ENCODE results near the gene ATP11A. TPM values are rescaled to one million over a fixed set of nuclear protein-coding genes. Genes with fewer than 3 reads are reported as not detected.

The ATP11A gene
- total RNA-seq, 1 experiment from 2014 or later = 8.7 TPM

- H3K9ac ChIP-seq (ENCODE audit: low read length) = no peak overlapping the region
- H2AFZ ChIP-seq (ENCODE audit: low read length) = no peak overlapping the region
- H3K27ac ChIP-seq (ENCODE audit: low read length) = no peak overlapping the region
- no peaks in the 10 kb centered on the region for H3F3A ChIP-seq (ENCODE audit: low read length, unreplicated experiment)
- POLR2A ChIA-PET (ENCODE audit: unreplicated experiment) = no interaction called here
- no peaks in the 10 kb centered on the region for H3K9me2 ChIP-seq (replicated peaks; ENCODE audit: low read length)
- no peak for ATAC-seq
- H3K36me3 ChIP-seq (ENCODE audit: low read depth, low read length) = no peaks in the 10 kb centered on the region
- no peaks in the 10 kb centered on the region for H3K9me3 ChIP-seq (ENCODE audit: low read length)
- TF ChIP-seq EZH2 (IDR thresholded peaks at IDR 0.05; ENCODE audit: low read length, unreplicated experiment) (no peak), CTCF (conservative IDR thresholded peaks at IDR 0.05; ENCODE audit: low read depth, low read length) (no peak), EZH2phosphoT487 (IDR thresholded peaks at IDR 0.05; ENCODE audit: borderline replicate concordance, low read length) (no peak)
- CTCF ChIA-PET = no interaction called here
- peaks cover 6% of the 10 kb centered on the region; the same call in 1 of the 2 replicates for H3K27me3 ChIP-seq (ENCODE audit: low read length)
- intact Hi-C loops (cut with micrococcal nuclease) = no loop called here
- H4K20me1 ChIP-seq (ENCODE audit: low read length) = no peaks in the 10 kb centered on the region
- no peaks in the 10 kb centered on the region for H3K4me1 ChIP-seq (ENCODE audit: insufficient read depth, low read length)
- H3K4me3 ChIP-seq (ENCODE audit: low read length) = no peak overlapping the region
- no peak for DNase-seq
- no TSS peak for BruUV-seq (replicated peaks)
- H3K79me2 ChIP-seq (ENCODE audit: low read length) = no peaks in the 10 kb centered on the region
- H3K4me2 ChIP-seq (ENCODE audit: low read length) = no peak overlapping the region
Measured at GRCh38 chr13:112898621-112899280, 208.9 kb downstream of the ATP11A start.

- ATAC-seq (no peak), DNase-seq (no peak)
- H4K20me1 ChIP-seq (ENCODE audit: low read length) = no peaks in the 10 kb centered on the region
- H2AFZ ChIP-seq (ENCODE audit: low read length) = no peak overlapping the region
- H3K9ac ChIP-seq (ENCODE audit: low read length) = no peak overlapping the region
- no peaks in the 10 kb centered on the region for H3K36me3 ChIP-seq (ENCODE audit: low read depth, low read length)
- peaks cover 5% of the 10 kb centered on the region; the same call in 1 of the 2 replicates for H3K27me3 ChIP-seq (ENCODE audit: low read length)
- BruUV-seq (replicated peaks) = no TSS peak
- no peaks in the 10 kb centered on the region for H3K79me2 ChIP-seq (ENCODE audit: low read length)
- intact Hi-C loops (cut with micrococcal nuclease) = no loop called here
- CTCF ChIA-PET = no interaction called here
- no peak overlapping the region for H3K27ac ChIP-seq (ENCODE audit: low read length)
- H3K9me3 ChIP-seq (ENCODE audit: low read length) = no peaks in the 10 kb centered on the region
- TF ChIP-seq EZH2phosphoT487 (IDR thresholded peaks at IDR 0.05; ENCODE audit: borderline replicate concordance, low read length) (no peak), EZH2 (IDR thresholded peaks at IDR 0.05; ENCODE audit: low read length, unreplicated experiment) (no peak), CTCF (conservative IDR thresholded peaks at IDR 0.05; ENCODE audit: low read depth, low read length) (no peak)
- POLR2A ChIA-PET (ENCODE audit: unreplicated experiment) = no interaction called here
- no peaks in the 10 kb centered on the region for H3K9me2 ChIP-seq (replicated peaks; ENCODE audit: low read length)
- no peak overlapping the region for H3K4me3 ChIP-seq (ENCODE audit: low read length)
- H3K4me2 ChIP-seq (ENCODE audit: low read length) = no peak overlapping the region
- no peaks in the 10 kb centered on the region for H3F3A ChIP-seq (ENCODE audit: low read length, unreplicated experiment)
- H3K4me1 ChIP-seq (ENCODE audit: insufficient read depth, low read length) = no peaks in the 10 kb centered on the region
Measured at GRCh38 chr13:112899281-112900225, 209.7 kb downstream of the ATP11A start.

DNA sequence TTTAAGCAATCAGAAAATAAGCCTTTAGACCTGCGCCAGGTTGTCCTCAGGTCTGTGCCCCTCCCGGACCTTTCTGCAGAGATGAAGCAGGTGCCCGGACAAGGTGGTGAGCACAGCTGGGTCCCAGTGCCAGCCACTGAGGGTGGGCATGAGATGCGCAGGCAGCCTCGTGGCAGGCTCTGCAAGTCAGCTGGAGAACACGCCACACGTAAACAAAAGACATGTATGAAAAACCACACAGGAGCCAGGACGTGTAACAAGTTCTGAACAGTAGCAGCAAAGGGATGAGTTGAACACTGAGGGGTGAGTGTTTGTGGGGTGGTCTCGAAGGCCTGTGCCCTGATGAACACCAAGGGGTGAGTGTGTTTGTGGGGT lies 210.4 kb downstream of the ATP11A start:
- H3K36me3 ChIP-seq (ENCODE audit: low read depth, low read length) = no peaks in the 10 kb centered on the region
- ChIA-PET POLR2A (ENCODE audit: unreplicated experiment) (no interaction called here), CTCF (no interaction called here)
- no peak for DNase-seq
- no TSS peak for BruUV-seq (replicated peaks)
- no peaks in the 10 kb centered on the region for H4K20me1 ChIP-seq (ENCODE audit: low read length)
- H3K9me2 ChIP-seq (replicated peaks; ENCODE audit: low read length) = no peaks in the 10 kb centered on the region
- no peak overlapping the region for H3K27ac ChIP-seq (ENCODE audit: low read length)
- ATAC-seq = no peak
- no peak overlapping the region for H3K4me2 ChIP-seq (ENCODE audit: low read length)
- no peaks in the 10 kb centered on the region for H3K9me3 ChIP-seq (ENCODE audit: low read length)
- no peaks in the 10 kb centered on the region for H3K79me2 ChIP-seq (ENCODE audit: low read length)
- no peaks in the 10 kb centered on the region for H3K27me3 ChIP-seq (ENCODE audit: low read length)
- H3K9ac ChIP-seq (ENCODE audit: low read length) = no peak overlapping the region
- H3K4me1 ChIP-seq (ENCODE audit: insufficient read depth, low read length) = no peaks in the 10 kb centered on the region
- no peaks in the 10 kb centered on the region for H3F3A ChIP-seq (ENCODE audit: low read length, unreplicated experiment)
- no peak overlapping the region for H2AFZ ChIP-seq (ENCODE audit: low read length)
- H3K4me3 ChIP-seq (ENCODE audit: low read length) = no peak overlapping the region
- intact Hi-C loops (cut with micrococcal nuclease) = no loop called here
- TF ChIP-seq EZH2 (IDR thresholded peaks at IDR 0.05; ENCODE audit: low read length, unreplicated experiment) (no peak), EZH2phosphoT487 (IDR thresholded peaks at IDR 0.05; ENCODE audit: borderline replicate concordance, low read length) (no peak), CTCF (conservative IDR thresholded peaks at IDR 0.05; ENCODE audit: low read depth, low read length) (no peak)
